Endothelial cell of umbilical vein (primary cell): Measurements from ENCODE around the gene C17orf58. TPM values are rescaled to one million over a fixed set of nuclear protein-coding genes. Genes with fewer than 3 reads are reported as not detected.
A peak's percentile ranks its signal among the peaks of the same experiment; 100 is the strongest.

ENCODE experiments used
- BruUV-seq: library from RNA; stranded (reverse); fragments of 400-500 nt; replicated peaks from 2 replicates; lab custom pipeline; 2021; lab: Mats Ljungman, UMichigan
- CTCF ChIA-PET: fragments of 300-600, 350-600 bp; sonication (Branson Sonifier 250); formaldehyde crosslinking; loops from one replicate; lab custom pipeline; 2021; ENCODE audit warnings: antibody characterized with exemption, inconsistent platforms; lab: Charles Lee
- POLR2A ChIA-PET: fragments of 300-600, 350-600 bp; sonication (Branson Sonifier 250); formaldehyde crosslinking; loops from one replicate; lab custom pipeline; 2021; ENCODE audit warnings: antibody characterized with exemption, inconsistent platforms; lab: Charles Lee
- DNase-seq: peaks from one replicate; pipeline ENCODE4 v3.0.0-alpha.2; 2011; ENCODE audit warnings: low read depth, low spot score
- FAIRE-seq: peaks from 2 replicates; lab custom pipeline; 2011; peaks lifted over from hg19 to GRCh38; lab: Jason Lieb, UNC
- H2AFZ ChIP-seq: 2 replicates; pipeline ENCODE4 v1.6.0; 2012; ENCODE audit warnings: low read depth, low read length, control low read depth, inconsistent platforms
- H3K27ac ChIP-seq: 2 replicates; pipeline ENCODE4 v1.5.1; 2011; ENCODE audit warnings: low read depth, mild to moderate bottlenecking, control low read depth, low read length, moderate library complexity; ENCODE audit not compliant: insufficient read depth
- H3K27me3 ChIP-seq, 2 experiments: 2 replicates each; pipeline versions ENCODE4 v1.6.0 to v1.6.1; 2011; ENCODE audit warnings: low read length in 2 of 2, mixed read lengths in 1 of 2; ENCODE audit not compliant: control insufficient read depth in 2 of 2, insufficient read depth in 2 of 2
- H3K36me3 ChIP-seq, 2 experiments: 2 replicates in 1 of 2; 3 replicates in 1 of 2; pipeline ENCODE4 v1.5.1; 2011; ENCODE audit warnings: low read length in 2 of 2, mild to moderate bottlenecking in 1 of 2, moderate library complexity in 1 of 2; ENCODE audit not compliant: control insufficient read depth in 2 of 2, insufficient read depth in 2 of 2; ENCODE audit errors: extremely low read depth in 1 of 2
- H3K4me1 ChIP-seq: 3 replicates; pipeline ENCODE4 v1.5.1; 2011; ENCODE audit warnings: mild to moderate bottlenecking, low read length; ENCODE audit not compliant: control insufficient read depth, insufficient read depth; ENCODE audit errors: extremely low read depth
- H3K4me2 ChIP-seq: 2 replicates; pipeline ENCODE4 v1.6.1; 2011; ENCODE audit warnings: low read length, control low read depth, mixed read lengths; ENCODE audit not compliant: insufficient read depth
- H3K4me3 ChIP-seq, 3 experiments: fragments of 200-600 bp in 1 of 3; sonication (generic), shearing (Covaris generic) in 1 of 3; replicated peaks in 1 of 3; 2 replicates each; pipeline ENCODE4 v1.5.1; 2011 to 2016; ENCODE audit warnings: control low read depth in 3 of 3, low read length in 3 of 3, mild to moderate bottlenecking in 2 of 3, inconsistent platforms in 1 of 3, low read depth in 1 of 3, moderate library complexity in 1 of 3; ENCODE audit not compliant: insufficient read depth in 1 of 3
- H3K79me2 ChIP-seq: 2 replicates; pipeline ENCODE4 v1.6.0; 2012; ENCODE audit warnings: low read length, inconsistent platforms; ENCODE audit not compliant: control insufficient read depth, insufficient read depth
- H3K9ac ChIP-seq: replicated peaks from 2 replicates; pipeline ENCODE3; 2011; ENCODE audit warnings: low read length, control low read depth; ENCODE audit not compliant: insufficient read depth; ENCODE audit errors: extremely low read depth
- H3K9me1 ChIP-seq: replicated peaks from 3 replicates; pipeline ENCODE4 v1.6.0; 2011; ENCODE audit warnings: mild to moderate bottlenecking, low read length; ENCODE audit not compliant: control insufficient read depth, insufficient read depth; ENCODE audit errors: extremely low read depth
- H3K9me3 ChIP-seq: replicated peaks from 2 replicates; pipeline ENCODE4 v1.5.1; 2012; ENCODE audit warnings: low read length, inconsistent platforms; ENCODE audit not compliant: control insufficient read depth, insufficient read depth
- H4K20me1 ChIP-seq: replicated peaks from 2 replicates; pipeline ENCODE3; 2011; ENCODE audit warnings: mild to moderate bottlenecking, low read length; ENCODE audit not compliant: control insufficient read depth, insufficient read depth; ENCODE audit errors: extremely low read depth
- EZH2 ChIP-seq: IDR thresholded peaks from 2 replicates; pipeline ENCODE4 v1.6.1; 2012; ENCODE audit warnings: borderline replicate concordance, low read depth, mild to moderate bottlenecking, moderate library complexity, low read length, inconsistent platforms; ENCODE audit not compliant: severe bottlenecking
- FOS ChIP-seq: IDR thresholded peaks from 2 replicates; pipeline ENCODE4 v1.6.1; 2011; ENCODE audit warnings: mild to moderate bottlenecking, low read length, moderate library complexity, borderline replicate concordance; ENCODE audit not compliant: insufficient read depth
- GATA2 ChIP-seq: IDR thresholded peaks from 2 replicates; pipeline ENCODE4 v1.7.0; 2011; ENCODE audit warnings: low read depth, mild to moderate bottlenecking, moderate library complexity, mixed read lengths, low read length; ENCODE audit not compliant: insufficient read length, insufficient read depth
- JUN ChIP-seq: IDR thresholded peaks from 2 replicates; pipeline ENCODE4 v1.6.1; 2011; ENCODE audit warnings: borderline replicate concordance, low read depth; ENCODE audit not compliant: insufficient read length, insufficient read depth
- MYC ChIP-seq: IDR thresholded peaks from one replicate; pipeline ENCODE4 v1.6.1; 2011; ENCODE audit warnings: mild to moderate bottlenecking, low read depth, low read length
- POLR2A ChIP-seq: IDR thresholded peaks from 2 replicates; pipeline ENCODE4 v1.6.1; 2012; ENCODE audit warnings: low read depth, mild to moderate bottlenecking, control low read depth, low read length
- POLR2AphosphoS5 ChIP-seq: IDR thresholded peaks from 2 replicates; pipeline ENCODE4 v1.6.1; 2012; ENCODE audit warnings: low read depth, mild to moderate bottlenecking, control low read depth, low read length, moderate library complexity; ENCODE audit not compliant: insufficient read depth
- dilution Hi-C: fragments of 300-500 bp; cut with MboI; formaldehyde crosslinking; loops from one replicate; pipeline ENCODE4 v1.15.0; 2019; ENCODE audit warnings: low sequenced_read_pairs; ENCODE audit not compliant: extremely low pct_ligation_motif_present
- intact Hi-C: fragments of 100-400 bp; cut with micrococcal nuclease; formaldehyde crosslinking; loops from one replicate; pipeline ENCODE4 v1.10.0; 2022
- polyA plus RNA-seq, 4 experiments: library from polyadenylated mRNA; depleted of rRNA in 3 of 4; stranded (reverse) in 3 of 4; unstranded in 1 of 4; fragments of >200 nt; gene quantifications; 2 replicates each; pipeline versions ENCODE4 v1.2.1 to v1.2.3, GENCODE V29; 2011 to 2012; ENCODE audit warnings: missing spikeins in 1 of 4
- total RNA-seq: library from RNA; stranded (reverse); gene quantifications from 2 replicates; pipeline ENCODE4 v1.2.3, GENCODE V29; 2021
- TF ChIP-seq, protein P1 (sequence below), 2 donors: IDR thresholded peaks; 1 replicate in 1 of 2; 2 replicates in 1 of 2; pipeline ENCODE4 v1.5.1; 2011; ENCODE audit warnings: low read length in 2 of 2, mild to moderate bottlenecking in 2 of 2, moderate library complexity in 2 of 2, control low read depth in 1 of 2, inconsistent platforms in 1 of 2, low read depth in 1 of 2; ENCODE audit not compliant: insufficient read depth in 1 of 2; ENCODE audit errors: extremely low read depth in 1 of 2

The C17orf58 gene
- total and polyA plus RNA-seq, 2 donors (not counting 3 experiments of a cell fraction or from before 2014, with no cell fraction given), result 24.5 to 35.5 TPM

- Histone ChIP-seq H3K27ac (no peak overlapping the region), H3K27me3 (peaks cover 0 to 5% of the 10 kb centered on the region in 2 experiments), H3K4me1 (no peaks in the 10 kb centered on the region), H3K9ac (no peak overlapping the region), H3K36me3 (no peaks in the 10 kb centered on the region), H3K9me3 (no peaks in the 10 kb centered on the region), H3K4me2 (peak overlapping the region; percentile 1), H3K79me2 (no peaks in the 10 kb centered on the region), H2AFZ (peak overlapping the region; percentile 41), H4K20me1 (no peaks in the 10 kb centered on the region), H3K4me3 (no peak overlapping the region), H3K9me1 (no peaks in the 10 kb centered on the region)
- no peak for TF ChIP-seq FOS
- TF ChIP-seq, protein P1, sequence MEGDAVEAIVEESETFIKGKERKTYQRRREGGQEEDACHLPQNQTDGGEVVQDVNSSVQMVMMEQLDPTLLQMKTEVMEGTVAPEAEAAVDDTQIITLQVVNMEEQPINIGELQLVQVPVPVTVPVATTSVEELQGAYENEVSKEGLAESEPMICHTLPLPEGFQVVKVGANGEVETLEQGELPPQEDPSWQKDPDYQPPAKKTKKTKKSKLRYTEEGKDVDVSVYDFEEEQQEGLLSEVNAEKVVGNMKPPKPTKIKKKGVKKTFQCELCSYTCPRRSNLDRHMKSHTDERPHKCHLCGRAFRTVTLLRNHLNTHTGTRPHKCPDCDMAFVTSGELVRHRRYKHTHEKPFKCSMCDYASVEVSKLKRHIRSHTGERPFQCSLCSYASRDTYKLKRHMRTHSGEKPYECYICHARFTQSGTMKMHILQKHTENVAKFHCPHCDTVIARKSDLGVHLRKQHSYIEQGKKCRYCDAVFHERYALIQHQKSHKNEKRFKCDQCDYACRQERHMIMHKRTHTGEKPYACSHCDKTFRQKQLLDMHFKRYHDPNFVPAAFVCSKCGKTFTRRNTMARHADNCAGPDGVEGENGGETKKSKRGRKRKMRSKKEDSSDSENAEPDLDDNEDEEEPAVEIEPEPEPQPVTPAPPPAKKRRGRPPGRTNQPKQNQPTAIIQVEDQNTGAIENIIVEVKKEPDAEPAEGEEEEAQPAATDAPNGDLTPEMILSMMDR (IDR thresholded peaks at IDR 0.05; ENCODE audit: extremely low read depth in 1 of 2, insufficient read depth in 1 of 2, low read depth in 1 of 2, low read length in 2 of 2), result peak; percentile 66 to 76
- DNase-seq (peak; percentile 26), FAIRE-seq (peak; percentile 81)
- POLR2A ChIA-PET, result no interaction called here
- CTCF ChIA-PET, result interaction anchor here (0.7 to 3.4 kb wide), 7 partner anchors 9 to 145 kb away, joined by 3 to 12 read pairs (median 4); partner anchors contain the start of gene C17orf58
- intact Hi-C loops (loop anchor here (1.0 kb wide), 3 partner anchors 16 to 211 kb away; no protein-coding TSS in a partner anchor), dilution Hi-C loops (no loop called here)
- BruUV-seq, result no TSS peak
These were observed 15.0 kb upstream of the C17orf58 start for GRCh38 chr17:68011199-68011665.

GRCh38 chr17:68006797-68007196, 10.5 kb upstream of the C17orf58 start:
- no peaks in the 10 kb centered on the region for H3K9me1 ChIP-seq
- no peaks in the 10 kb centered on the region for H3K4me1 ChIP-seq
- no peaks in the 10 kb centered on the region for H3K27me3 ChIP-seq
- no peaks in the 10 kb centered on the region for H4K20me1 ChIP-seq
- ChIA-PET POLR2A (no interaction called here), CTCF (interaction anchor here (1.1 kb wide), 1 partner anchor 13 kb away, joined by 3 read pairs; no protein-coding TSS in a partner anchor)
- TF ChIP-seq EZH2 (no peak), FOS (no peak), MYC (no peak), GATA2 (no peak), POLR2AphosphoS5 (no peak), POLR2A (no peak), JUN (no peak)
- TF ChIP-seq, protein P1 (IDR thresholded peaks at IDR 0.05; ENCODE audit: extremely low read depth in 1 of 2, insufficient read depth in 1 of 2, low read depth in 1 of 2, low read length in 2 of 2), result no peak
- H3K4me3 ChIP-seq, result no peak overlapping the region
- no peak for DNase-seq
- H3K79me2 ChIP-seq, result no peaks in the 10 kb centered on the region
- intact Hi-C loops (no loop called here), dilution Hi-C loops (no loop called here)
- H2AFZ ChIP-seq, result no peak overlapping the region
- H3K9ac ChIP-seq, result no peak overlapping the region
- H3K36me3 ChIP-seq, result no peaks in the 10 kb centered on the region
- H3K4me2 ChIP-seq, result no peak overlapping the region
- H3K27ac ChIP-seq, result no peak overlapping the region
- BruUV-seq, result no TSS peak
- H3K9me3 ChIP-seq, result no peaks in the 10 kb centered on the region
- no peak for FAIRE-seq
